Activated CD4-positive, alpha-beta T cell treated with anti-CD3 and anti-CD28 coated beads, Interleukin-2, amount 50 U/mL, for 24 hours (primary cell): ENCODE measurements around the gene PDE4D.

Experiments used
- DNase-seq, 2 donors: peaks; one replicate each; pipeline ENCODE4 v3.0.0-alpha.2; 2020; ENCODE audit warnings: low read depth in 1 of 2, low spot score in 1 of 2

PDE4D gene

DNA sequence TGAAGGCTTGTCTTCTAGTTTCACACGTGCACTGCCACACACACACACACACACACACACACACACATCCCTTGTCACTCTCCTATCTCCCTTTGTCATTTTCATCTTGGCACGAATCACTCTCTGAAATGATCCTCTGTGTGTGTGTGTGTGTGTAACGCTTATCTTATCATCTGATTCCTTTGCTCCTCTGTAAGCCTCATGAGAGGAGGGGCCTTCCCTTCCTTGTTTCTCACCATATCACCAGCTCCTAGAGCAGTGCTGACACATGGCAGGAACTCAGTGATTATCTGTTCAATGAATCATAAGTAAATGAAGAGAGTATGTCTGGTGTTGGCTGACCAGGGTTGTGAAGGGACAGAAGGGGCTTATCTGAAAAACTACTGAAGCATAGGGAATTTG lies 53.3 kb downstream of the PDE4D start:
- DNase-seq = no peak

GRCh38 chr5:59838989-59839388 lies 54.5 kb downstream of the PDE4D start:
- DNase-seq = no peak

DNA sequence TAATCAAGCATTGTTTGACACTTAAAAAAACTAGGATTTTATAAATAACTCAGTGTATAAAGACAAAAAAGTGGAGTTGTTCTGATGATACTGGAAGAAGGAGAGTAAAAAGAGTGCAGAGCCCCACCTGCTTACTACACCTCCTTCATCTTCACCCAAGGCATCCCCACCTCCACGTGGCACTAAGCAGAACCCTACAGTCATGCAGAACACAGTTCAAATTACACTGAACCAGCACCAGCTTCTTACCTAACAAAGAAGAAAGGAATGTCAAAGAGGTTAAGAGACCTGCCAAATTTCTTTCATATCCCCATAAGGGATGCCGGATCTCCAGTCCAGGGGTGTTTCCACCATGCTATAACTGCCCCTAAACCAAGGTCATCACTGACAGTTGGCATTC lies 55.5 kb downstream of the PDE4D start:
- no peak for DNase-seq

GRCh38 chr5:59837071-59837470 lies 56.5 kb downstream of the PDE4D start:
- DNase-seq = no peak

DNA sequence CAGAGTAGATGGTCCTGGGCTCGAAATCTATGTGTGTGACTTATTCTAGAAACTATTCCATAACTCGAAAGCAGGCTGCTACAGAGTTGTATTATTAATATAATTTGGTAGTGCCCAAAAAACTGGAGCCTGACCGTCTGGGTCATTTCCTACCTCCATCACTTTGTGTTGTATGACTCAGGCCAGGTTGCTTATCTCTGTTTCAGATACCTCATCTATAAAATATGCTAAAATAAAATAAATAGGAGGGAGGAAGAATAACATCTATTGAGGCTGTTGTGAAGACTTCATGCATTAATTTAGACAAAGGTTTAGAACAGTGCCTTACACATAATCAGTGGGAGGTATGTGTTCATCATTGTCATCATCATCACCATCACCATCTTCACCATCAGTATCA lies 57.7 kb downstream of the PDE4D start:
- no peak for DNase-seq

GRCh38 chr5:59833448-59833847 lies 60.1 kb downstream of the PDE4D start:
- DNase-seq = no peak

- no peak for DNase-seq
These were observed 60.8 kb downstream of the PDE4D start for GRCh38 chr5:59832577-59833301.

DNA sequence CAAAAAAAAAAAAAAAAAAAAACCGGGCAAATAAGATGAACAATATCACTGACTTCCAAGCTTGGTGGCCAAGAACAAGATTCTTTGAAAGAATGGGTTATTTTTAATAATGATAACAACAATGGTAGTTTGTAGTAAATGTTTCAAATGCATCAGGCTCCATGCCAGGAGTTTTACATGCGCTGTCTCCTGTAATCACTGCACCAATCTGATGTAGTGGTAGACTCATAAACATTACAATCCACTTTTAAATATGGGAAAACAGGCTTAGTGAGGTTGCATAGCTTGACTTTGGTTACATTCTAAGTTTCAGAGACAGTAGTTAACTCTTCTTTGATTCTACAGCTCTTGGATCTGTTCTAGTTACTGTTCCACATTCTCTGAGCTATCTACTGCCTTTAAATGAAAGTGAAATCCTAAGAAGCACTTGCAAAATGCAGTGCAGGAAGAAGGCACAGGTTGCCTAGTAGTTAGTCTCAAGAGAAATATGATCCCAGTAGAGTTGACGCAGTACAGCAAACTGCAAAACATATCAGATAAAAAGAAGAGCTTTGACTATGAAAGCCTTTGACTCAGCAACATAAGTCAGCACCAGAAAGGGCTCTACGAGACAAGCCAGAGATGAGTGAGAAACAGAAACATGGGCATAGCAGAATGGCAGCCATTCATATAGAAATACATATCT lies 62.1 kb downstream of the PDE4D start:
- no peak for DNase-seq

GRCh38 chr5:59830536-59831200 lies 62.9 kb downstream of the PDE4D start:
- no peak for DNase-seq

GRCh38 chr5:59829922-59830321 lies 63.6 kb downstream of the PDE4D start:
- no peak for DNase-seq

DNA sequence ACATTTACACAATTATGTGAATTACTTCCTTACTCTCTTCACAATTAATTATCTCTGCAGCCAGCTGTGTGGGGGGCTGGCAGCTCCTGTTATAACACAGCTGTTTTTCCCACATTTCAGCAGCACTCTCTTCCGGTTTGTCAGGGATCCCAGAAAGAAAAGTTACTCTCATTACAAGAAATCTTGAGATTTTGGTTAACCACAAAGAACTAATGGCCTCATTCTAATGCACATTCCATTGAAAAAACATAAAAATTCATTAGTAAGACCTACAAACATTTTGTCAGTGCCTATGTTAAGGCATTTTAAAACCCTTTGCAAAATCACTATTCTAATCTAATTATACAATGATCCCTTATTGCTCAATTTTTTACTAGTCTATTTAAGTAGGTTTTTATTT lies 64.1 kb downstream of the PDE4D start:
- no peak for DNase-seq

DNA sequence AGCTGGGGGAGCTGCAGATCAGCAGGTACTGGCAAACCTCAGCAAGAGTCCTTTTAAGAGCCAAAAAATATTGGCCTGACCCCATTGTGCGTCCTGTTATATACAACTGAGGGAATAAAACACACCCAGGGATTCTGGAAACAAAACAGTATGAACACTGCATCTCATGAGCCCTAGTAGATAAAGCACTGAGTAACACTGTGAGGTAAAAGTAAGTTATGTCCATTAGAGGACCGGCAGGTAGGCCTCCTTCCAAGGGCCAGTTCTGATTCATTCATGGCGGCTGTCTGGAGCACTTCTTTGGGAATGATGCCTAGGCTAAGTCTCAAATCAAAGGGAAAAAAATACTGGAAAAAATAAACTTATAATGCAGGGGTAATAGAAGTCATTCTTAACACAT lies 64.9 kb downstream of the PDE4D start:
- DNase-seq = no peak

DNA sequence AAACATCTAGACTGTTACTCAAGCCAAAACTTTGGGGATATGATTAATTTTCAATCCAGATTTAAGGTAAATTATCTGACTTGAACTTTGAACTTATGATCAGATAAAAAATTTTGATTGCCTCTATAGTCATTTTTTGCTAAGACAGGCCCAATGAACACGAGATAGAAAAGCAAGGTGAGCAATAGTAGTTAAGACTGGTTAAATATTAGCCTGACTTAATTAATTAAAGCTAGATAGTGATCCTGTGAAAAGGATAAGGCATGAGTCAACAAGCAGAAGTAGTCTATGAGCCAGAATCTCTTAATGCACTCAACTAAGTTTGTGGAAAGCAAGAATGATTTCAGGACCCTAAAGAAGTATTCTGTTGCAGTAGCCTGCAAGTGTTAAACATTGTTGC lies 66.5 kb downstream of the PDE4D start:
- DNase-seq = no peak

GRCh38 chr5:59823420-59823819 lies 70.1 kb downstream of the PDE4D start:
- no peak for DNase-seq

DNA sequence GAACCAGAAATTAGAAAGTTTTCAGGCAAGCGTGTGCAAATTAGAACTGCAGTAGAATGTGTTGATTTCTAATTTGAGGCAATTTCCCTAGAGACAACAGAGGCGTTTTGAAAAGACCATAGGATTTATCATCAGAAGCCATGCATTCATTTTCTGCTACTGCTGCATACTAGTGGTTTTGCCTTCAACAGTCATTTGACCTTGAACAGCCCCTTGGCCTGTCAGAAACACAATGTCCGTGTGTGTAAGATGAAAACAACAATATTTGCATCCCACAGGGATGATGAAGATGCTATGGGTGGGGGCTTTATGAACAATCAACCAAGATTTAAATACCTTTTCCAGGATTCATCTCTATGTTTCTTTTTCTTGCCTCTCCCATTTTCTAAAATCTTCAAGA lies 73.7 kb downstream of the PDE4D start:
- DNase-seq = no peak

GRCh38 chr5:59817536-59817935 lies 76.0 kb downstream of the PDE4D start:
- no peak for DNase-seq

DNA sequence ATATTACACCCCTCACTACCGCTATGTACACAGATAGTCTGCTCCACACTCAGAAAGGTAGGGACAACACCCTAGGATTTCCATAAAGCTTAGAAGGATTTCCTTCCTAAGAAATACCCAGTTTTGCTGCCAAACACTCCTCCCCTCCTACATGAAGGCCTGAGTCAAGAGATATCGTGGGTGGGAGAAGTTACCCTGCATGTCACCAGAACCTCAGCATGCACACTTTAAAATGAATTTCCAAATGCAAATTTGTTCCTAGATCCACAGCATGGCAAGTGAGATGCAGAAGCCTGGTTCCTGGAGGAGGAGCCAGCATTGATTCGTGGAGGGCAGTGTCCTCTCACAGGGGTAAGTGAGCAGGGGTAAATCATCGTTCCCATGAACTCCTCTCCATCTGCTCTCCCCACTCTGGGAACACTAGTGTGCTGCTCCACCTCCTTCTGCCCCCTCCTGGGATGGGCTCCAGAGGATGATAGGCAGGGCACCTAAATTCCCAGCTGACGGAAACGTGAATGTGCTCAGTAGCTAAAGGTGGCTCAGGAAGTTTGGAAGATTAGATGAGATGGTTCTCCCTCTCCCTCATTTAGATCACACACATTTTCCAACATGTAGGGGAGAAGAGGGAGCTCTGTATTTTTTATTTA lies 76.7 kb downstream of the PDE4D start:
- no peak for DNase-seq

DNA sequence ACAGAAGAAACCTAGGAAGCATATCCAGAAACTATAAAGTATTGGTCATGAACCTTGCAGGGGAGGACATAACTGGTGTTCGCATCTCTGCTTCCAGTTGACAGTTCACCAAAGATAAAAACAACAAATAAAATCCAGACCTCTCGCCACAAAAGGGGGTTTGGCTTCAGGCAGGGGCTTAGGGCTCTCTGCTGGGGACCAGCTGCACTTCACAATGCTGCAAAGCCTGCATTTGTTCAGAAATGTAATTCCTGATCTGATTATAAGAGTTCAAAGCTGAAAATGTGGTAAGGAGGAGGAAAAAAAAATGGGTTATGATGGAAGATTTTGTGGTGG lies 79.0 kb downstream of the PDE4D start:
- DNase-seq = no peak

GRCh38 chr5:59813761-59814536 lies 79.6 kb downstream of the PDE4D start:
- DNase-seq = no peak

DNA sequence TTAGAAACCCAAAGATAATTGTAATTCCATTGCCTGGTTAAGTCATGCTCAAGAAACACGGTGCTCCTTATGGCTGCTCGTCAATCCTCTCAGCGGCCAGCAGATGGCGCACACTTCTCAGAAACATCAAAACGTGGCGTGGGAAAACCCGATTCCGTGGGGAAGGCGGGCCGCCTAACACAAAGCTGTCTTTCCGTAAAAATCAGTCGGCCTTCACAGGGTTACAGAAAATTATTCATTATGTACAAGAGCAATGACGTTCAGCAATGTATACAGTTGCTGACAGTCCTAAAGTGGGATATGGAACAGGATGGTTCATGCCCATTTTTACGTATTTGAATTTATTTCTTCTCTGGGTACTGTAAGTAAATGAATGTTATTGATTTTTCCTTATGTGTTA lies 83.5 kb downstream of the PDE4D start:
- peak; percentile 44 to 48 for DNase-seq

DNA sequence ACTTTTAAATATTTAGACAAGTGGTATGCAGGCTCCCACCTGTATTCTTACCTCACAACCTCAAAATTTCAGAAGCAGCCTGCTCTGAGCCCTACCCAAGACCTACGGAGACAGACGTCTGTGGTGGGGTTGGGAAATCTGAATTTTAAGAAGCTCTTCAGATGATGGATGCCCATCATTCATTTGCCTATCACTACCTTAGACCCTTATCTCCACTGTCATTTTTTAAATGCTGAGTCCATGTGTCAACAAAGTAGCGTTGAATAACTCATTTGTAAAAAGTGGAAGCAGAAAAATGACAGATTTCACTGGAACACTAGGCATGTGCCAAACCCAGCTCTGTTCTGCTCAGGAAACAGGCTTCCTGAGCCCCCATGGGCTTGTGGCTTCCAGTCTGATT lies 85.7 kb downstream of the PDE4D start:
- DNase-seq = no peak
